IMR-90 (cell line): ENCODE measurements around the gene PUS7L. TPM values are rescaled to one million over a fixed set of nuclear protein-coding genes. Genes with fewer than 3 reads are reported as not detected.

Experiments used
- ATAC-seq: fragments of 200-7000 bp; cut with Tn5 transposase; 2 replicates; pipeline ENCODE4 v1.9.1; 2020; ENCODE audit warnings: low read depth, mild to moderate bottlenecking, moderate library complexity
- BruUV-seq: library from RNA; stranded (reverse); fragments of 400-500 nt; replicated peaks from 2 replicates; lab custom pipeline; 2021; lab: Mats Ljungman, UMichigan
- CTCF ChIA-PET: fragments of 300-600 bp; formaldehyde crosslinking; extraction: SDS; loops from one replicate; lab custom pipeline; 2021; ENCODE audit warnings: antibody characterized with exemption; lab: Yijun Ruan, JAX
- POLR2A ChIA-PET: fragments of 300-600 bp; sonication (Branson Sonifier 250); formaldehyde crosslinking; loops from one replicate; lab custom pipeline; 2022; ENCODE audit warnings: antibody characterized with exemption; ENCODE audit not compliant: unreplicated experiment; lab: Charles Lee
- DNase-seq: peaks from one replicate; pipeline ENCODE4 v3.0.0; 2013
- H2AFZ ChIP-seq: replicated peaks from 2 replicates; pipeline ENCODE3; 2013; ENCODE audit warnings: low read length, mild to moderate bottlenecking; ENCODE audit not compliant: poor library complexity
- H2AK5ac ChIP-seq: 2 replicates; pipeline ENCODE4 v1.6.1; 2013; ENCODE audit warnings: low read depth, low read length, inconsistent platforms
- H2AK9ac ChIP-seq: replicated peaks from 2 replicates; pipeline ENCODE3; 2013; ENCODE audit warnings: mild to moderate bottlenecking, low read depth, low read length, moderate library complexity; ENCODE audit not compliant: poor library complexity
- H2BK120ac ChIP-seq: 2 replicates; pipeline ENCODE4 v1.6.1; 2013; ENCODE audit warnings: low read depth, low read length, inconsistent platforms
- H2BK15ac ChIP-seq: 3 replicates; pipeline ENCODE4 v1.6.1; 2013; ENCODE audit warnings: low read depth, low read length, inconsistent platforms
- H2BK20ac ChIP-seq: 2 replicates; pipeline ENCODE4 v1.6.1; 2013; ENCODE audit warnings: low read depth, mild to moderate bottlenecking, inconsistent platforms, low read length, moderate library complexity
- H2BK5ac ChIP-seq: 2 replicates; pipeline ENCODE4 v1.6.1; 2013; ENCODE audit warnings: mild to moderate bottlenecking, low read depth, low read length, inconsistent platforms; ENCODE audit not compliant: poor library complexity, severe bottlenecking
- H3K14ac ChIP-seq: replicated peaks from 2 replicates; pipeline ENCODE4 v1.6.1; 2013; ENCODE audit warnings: low read depth, low read length, inconsistent platforms
- H3K18ac ChIP-seq: 2 replicates; pipeline ENCODE4 v1.6.1; 2013; ENCODE audit warnings: low read depth, low read length, control low read depth
- H3K23ac ChIP-seq: 2 replicates; pipeline ENCODE4 v1.6.1; 2013; ENCODE audit warnings: low read depth, low read length, inconsistent platforms
- H3K27ac ChIP-seq: 2 replicates; pipeline ENCODE4 v1.5.1; 2013; ENCODE audit warnings: mild to moderate bottlenecking, control low read depth, low read length; ENCODE audit not compliant: insufficient read depth
- H3K27me3 ChIP-seq: 2 replicates; pipeline ENCODE4 v1.6.1; 2013; ENCODE audit warnings: low read length; ENCODE audit not compliant: control insufficient read depth, insufficient read depth
- H3K36me3 ChIP-seq: 2 replicates; pipeline ENCODE4 v1.6.1; 2013; ENCODE audit warnings: low read length, mixed read lengths; ENCODE audit not compliant: control insufficient read depth, insufficient read depth
- H3K4ac ChIP-seq: 2 replicates; pipeline ENCODE4 v1.6.1; 2013; ENCODE audit warnings: low read depth, low read length, inconsistent platforms
- H3K4me1 ChIP-seq: 2 replicates; pipeline ENCODE4 v1.6.1; 2013; ENCODE audit warnings: low read length, mixed read lengths; ENCODE audit not compliant: control insufficient read depth, insufficient read depth
- H3K4me2 ChIP-seq: 2 replicates; pipeline ENCODE4 v1.6.1; 2013; ENCODE audit warnings: low read depth, mild to moderate bottlenecking, control low read depth, low read length, moderate library complexity
- H3K4me3 ChIP-seq: 2 replicates; pipeline ENCODE4 v1.5.1; 2013; ENCODE audit warnings: low read depth, mild to moderate bottlenecking, control low read depth, low read length, moderate library complexity; ENCODE audit not compliant: insufficient read depth
- H3K56ac ChIP-seq: 2 replicates; pipeline ENCODE4 v1.6.1; 2013; ENCODE audit warnings: low read length, inconsistent platforms; ENCODE audit not compliant: insufficient read depth; ENCODE audit errors: extremely low read depth
- H3K79me1 ChIP-seq, 2 experiments: 2 replicates each; pipeline ENCODE4 v1.6.1; 2013; ENCODE audit warnings: low read length in 2 of 2, inconsistent platforms in 1 of 2, low read depth in 1 of 2
- H3K9ac ChIP-seq: 2 replicates; pipeline ENCODE4 v1.6.1; 2013; ENCODE audit warnings: low read depth, low read length, control low read depth
- H3K9me1 ChIP-seq: 2 replicates; pipeline ENCODE4 v1.6.1; 2013; ENCODE audit warnings: low read length, inconsistent platforms; ENCODE audit not compliant: insufficient read depth
- H3K9me3 ChIP-seq: 2 replicates; pipeline ENCODE4 v1.6.1; 2013; ENCODE audit warnings: low read length; ENCODE audit not compliant: control insufficient read depth, insufficient read depth
- H4K20me1 ChIP-seq: 2 replicates; pipeline ENCODE4 v1.6.1; 2013; ENCODE audit warnings: low read length, inconsistent platforms; ENCODE audit not compliant: insufficient read depth
- H4K5ac ChIP-seq: 2 replicates; pipeline ENCODE4 v1.6.1; 2013; ENCODE audit warnings: mild to moderate bottlenecking, low read depth, low read length, control low read depth
- H4K8ac ChIP-seq, 2 experiments: 2 replicates each; pipeline ENCODE4 v1.6.1; 2013; ENCODE audit warnings: low read depth in 2 of 2, low read length in 2 of 2, control low read depth in 1 of 2, inconsistent platforms in 1 of 2
- H4K91ac ChIP-seq: 2 replicates; pipeline ENCODE4 v1.6.1; 2013; ENCODE audit warnings: low read depth, low read length, inconsistent platforms; ENCODE audit not compliant: insufficient read depth
- CEBPB ChIP-seq: IDR thresholded peaks from 2 replicates; pipeline ENCODE4 v1.6.1; 2012; ENCODE audit warnings: low read depth, low read length, improper control_type of control experiment
- CHD1 ChIP-seq: IDR thresholded peaks from 2 replicates; pipeline ENCODE4 v1.6.1; 2012; ENCODE audit warnings: low read depth, low read length, improper control_type of control experiment
- MAFK ChIP-seq: IDR thresholded peaks from 2 replicates; pipeline ENCODE4 v1.6.1; 2012; ENCODE audit warnings: low read depth, low read length, improper control_type of control experiment
- MXI1 ChIP-seq: IDR thresholded peaks from 2 replicates; pipeline ENCODE4 v1.6.1; 2012; ENCODE audit warnings: low read depth, mild to moderate bottlenecking, low read length, moderate library complexity, borderline replicate concordance
- NFE2L2 ChIP-seq: fragments of 150-350 bp; IDR thresholded peaks from 2 replicates; pipeline ENCODE4 v1.6.1; 2016; ENCODE audit warnings: low read depth, mild to moderate bottlenecking, low read length
- RAD21 ChIP-seq: IDR thresholded peaks from 2 replicates; pipeline ENCODE4 v1.6.1; 2012; ENCODE audit warnings: low read length, improper control_type of control experiment
- RCOR1 ChIP-seq: IDR thresholded peaks from 2 replicates; pipeline ENCODE4 v1.6.1; 2012; ENCODE audit warnings: mild to moderate bottlenecking, low read length, improper control_type of control experiment; ENCODE audit not compliant: insufficient replicate concordance
- RFX5 ChIP-seq: IDR thresholded peaks from 2 replicates; pipeline ENCODE4 v1.8.0; 2012; ENCODE audit warnings: low read depth, mild to moderate bottlenecking, low read length, moderate library complexity
- SMC3 ChIP-seq: fragments of 150-350 bp; IDR thresholded peaks from 2 replicates; pipeline ENCODE4 v1.6.1; 2016; ENCODE audit warnings: low read depth, mild to moderate bottlenecking, antibody characterized with exemption, low read length, moderate library complexity
- dilution Hi-C: fragments of 300-500 bp; cut with HindIII; formaldehyde crosslinking; loops from one replicate; pipeline ENCODE4 v1.14.3; 2018; ENCODE audit warnings: low sequenced_read_pairs; ENCODE audit not compliant: unreplicated experiment
- in situ Hi-C: fragments of 300-500 bp; cut with MboI; formaldehyde crosslinking; loops from 3 replicates; pipeline ENCODE4 v1.14.3; 2019; ENCODE audit warnings: low sequenced_read_pairs, inconsistent platforms, mixed read lengths
- intact Hi-C: fragments of 100-400 bp; cut with micrococcal nuclease; formaldehyde crosslinking; loops from 2 replicates; pipeline ENCODE4 v1.10.0; 2022
- polyA plus RNA-seq, 3 experiments: library from polyadenylated mRNA; depleted of rRNA; stranded (reverse); fragments of >200 nt; gene quantifications; 2 replicates each; pipeline ENCODE4 v1.2.3, GENCODE V29; 2012; ENCODE audit warnings: low replicate concordance in 1 of 3
- total RNA-seq: library from RNA; depleted of rRNA; stranded (reverse); fragments of >200 nt; gene quantifications from 2 replicates; pipeline ENCODE4 v1.2.3, GENCODE V29; 2012
- TF ChIP-seq, protein P1 (sequence below): fragments of 150-350 bp; IDR thresholded peaks from 2 replicates; pipeline ENCODE4 v1.6.1; 2017; ENCODE audit warnings: mild to moderate bottlenecking, antibody characterized with exemption, low read length, low read depth
- TF ChIP-seq, protein P2 (sequence below): fragments of 150-350 bp; IDR thresholded peaks from 2 replicates; pipeline ENCODE4 v1.6.1; 2016; ENCODE audit warnings: low read depth, mild to moderate bottlenecking, low read length, moderate library complexity, borderline replicate concordance

Gene PUS7L
- total and polyA plus RNA-seq, 2 of the 4 experiments (the other 2 are of a cell fraction): 5.1 to 44.8 TPM

DNA sequence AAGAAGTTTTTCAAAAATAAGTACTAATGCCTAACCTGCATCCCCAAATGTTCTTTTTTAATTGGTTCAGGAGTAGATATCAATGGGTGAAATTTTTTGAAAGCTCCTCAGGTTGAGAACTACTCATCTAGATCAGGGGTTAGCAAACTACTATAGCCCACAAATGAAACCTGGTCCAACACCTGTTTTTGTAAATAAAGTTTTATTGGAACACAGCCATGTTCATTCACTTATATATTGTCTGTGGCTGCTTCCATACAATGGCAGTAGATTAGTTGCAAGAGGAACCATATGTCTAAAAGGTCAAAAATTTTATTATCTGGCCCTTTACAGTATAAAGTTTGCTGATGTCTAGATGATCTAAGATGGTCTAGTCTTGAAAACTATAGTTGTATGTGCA, 13.8 kb downstream of the PUS7L start:
- POLR2A ChIA-PET: no interaction called here

More for the DNA sequence above, 13.8 kb downstream of the PUS7L start:
- no peak overlapping the region for H3K4me3 ChIP-seq
- H4K20me1 ChIP-seq: no peaks in the 10 kb centered on the region
- intact Hi-C loops: no loop called here
- dilution Hi-C loops: no loop called here
- BruUV-seq: no TSS peak
- in situ Hi-C loops: no loop called here
- H3K4me2 ChIP-seq: no peak overlapping the region
- H2AFZ ChIP-seq: no peak overlapping the region
- CTCF ChIA-PET: no interaction called here
- ATAC-seq (no peak), DNase-seq (no peak)
- H3K14ac ChIP-seq: no peak overlapping the region
- peaks cover 11% of the 10 kb centered on the region for H3K36me3 ChIP-seq
- H4K5ac ChIP-seq: no peak overlapping the region
- no peak overlapping the region for H2AK9ac ChIP-seq
- no peak overlapping the region for H3K9ac ChIP-seq
- peaks cover 7% of the 10 kb centered on the region for H3K4me1 ChIP-seq
- H2BK120ac ChIP-seq: no peak overlapping the region
- H3K4ac ChIP-seq: no peak overlapping the region
- no peak overlapping the region for H3K18ac ChIP-seq
- no peak for TF ChIP-seq SMC3
- no peak for TF ChIP-seq CEBPB
- TF ChIP-seq MXI1: no peak
- TF ChIP-seq CHD1: no peak
- no peak for TF ChIP-seq RAD21
- TF ChIP-seq MAFK: no peak
- no peak for TF ChIP-seq RFX5
- TF ChIP-seq, protein P1, sequence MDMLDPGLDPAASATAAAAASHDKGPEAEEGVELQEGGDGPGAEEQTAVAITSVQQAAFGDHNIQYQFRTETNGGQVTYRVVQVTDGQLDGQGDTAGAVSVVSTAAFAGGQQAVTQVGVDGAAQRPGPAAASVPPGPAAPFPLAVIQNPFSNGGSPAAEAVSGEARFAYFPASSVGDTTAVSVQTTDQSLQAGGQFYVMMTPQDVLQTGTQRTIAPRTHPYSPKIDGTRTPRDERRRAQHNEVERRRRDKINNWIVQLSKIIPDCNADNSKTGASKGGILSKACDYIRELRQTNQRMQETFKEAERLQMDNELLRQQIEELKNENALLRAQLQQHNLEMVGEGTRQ: no peak
- TF ChIP-seq RCOR1: no peak
- TF ChIP-seq, protein P2, sequence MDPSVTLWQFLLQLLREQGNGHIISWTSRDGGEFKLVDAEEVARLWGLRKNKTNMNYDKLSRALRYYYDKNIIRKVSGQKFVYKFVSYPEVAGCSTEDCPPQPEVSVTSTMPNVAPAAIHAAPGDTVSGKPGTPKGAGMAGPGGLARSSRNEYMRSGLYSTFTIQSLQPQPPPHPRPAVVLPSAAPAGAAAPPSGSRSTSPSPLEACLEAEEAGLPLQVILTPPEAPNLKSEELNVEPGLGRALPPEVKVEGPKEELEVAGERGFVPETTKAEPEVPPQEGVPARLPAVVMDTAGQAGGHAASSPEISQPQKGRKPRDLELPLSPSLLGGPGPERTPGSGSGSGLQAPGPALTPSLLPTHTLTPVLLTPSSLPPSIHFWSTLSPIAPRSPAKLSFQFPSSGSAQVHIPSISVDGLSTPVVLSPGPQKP: no peak
- TF ChIP-seq NFE2L2: no peak
- no peak overlapping the region for H4K91ac ChIP-seq
- H4K8ac ChIP-seq: no peak overlapping the region
- no peak overlapping the region for H2BK5ac ChIP-seq
- no peaks in the 10 kb centered on the region for H3K27me3 ChIP-seq
- no peak overlapping the region for H2BK15ac ChIP-seq
- H2AK5ac ChIP-seq: no peak overlapping the region
- no peak overlapping the region for H3K27ac ChIP-seq
- H2BK20ac ChIP-seq: no peak overlapping the region
- H3K79me1 ChIP-seq: peaks cover 6 to 12% of the 10 kb centered on the region in 2 experiments
- H3K9me1 ChIP-seq: peaks cover 3% of the 10 kb centered on the region; the same call in 1 of the 2 replicates
- H3K23ac ChIP-seq: no peak overlapping the region
- no peak overlapping the region for H3K56ac ChIP-seq
- H3K9me3 ChIP-seq: no peaks in the 10 kb centered on the region
